Ishikawa (cell line): ENCODE measurements around the gene MYO19.

Experiments used
- CEBPB ChIP-seq: IDR thresholded peaks from 2 replicates; pipeline ENCODE4 v1.6.1; 2012
- CREB1 ChIP-seq: IDR thresholded peaks from 2 replicates; pipeline ENCODE4 v1.6.1; 2012; ENCODE audit warnings: low read depth
- EGR1 ChIP-seq: IDR thresholded peaks from 2 replicates; pipeline ENCODE4 v1.6.1; 2012
- EP300 ChIP-seq: IDR thresholded peaks from 2 replicates; pipeline ENCODE4 v1.6.1; 2012; ENCODE audit warnings: borderline replicate concordance
- FOXM1 ChIP-seq: IDR thresholded peaks from 2 replicates; pipeline ENCODE4 v1.6.1; 2012; ENCODE audit warnings: low read depth, borderline replicate concordance
- NFIC ChIP-seq: IDR thresholded peaks from 2 replicates; pipeline ENCODE4 v1.6.1; 2012
- RAD21 ChIP-seq: IDR thresholded peaks from 2 replicates; pipeline ENCODE4 v1.6.1; 2012; ENCODE audit warnings: low read depth
- TAF1 ChIP-seq: IDR thresholded peaks from 2 replicates; pipeline ENCODE4 v1.6.1; 2012; ENCODE audit warnings: low read depth, mild to moderate bottlenecking
- TCF12 ChIP-seq: IDR thresholded peaks from 2 replicates; pipeline ENCODE4 v1.6.1; 2012; ENCODE audit warnings: low read depth
- TEAD4 ChIP-seq: IDR thresholded peaks from 2 replicates; pipeline ENCODE4 v1.6.1; 2012
- YY1 ChIP-seq: IDR thresholded peaks from 2 replicates; pipeline ENCODE4 v1.6.1; 2012; ENCODE audit warnings: low read depth
- ZBTB7A ChIP-seq: IDR thresholded peaks from 2 replicates; pipeline ENCODE4 v1.6.1; 2012; ENCODE audit warnings: low read depth
- TF ChIP-seq, protein P1 (sequence below): IDR thresholded peaks from 2 replicates; pipeline ENCODE4 v1.6.1; 2012; ENCODE audit warnings: low read depth, mild to moderate bottlenecking
- TF ChIP-seq, protein P2 (sequence below): IDR thresholded peaks from 2 replicates; pipeline ENCODE4 v1.6.1; 2012
- TF ChIP-seq, protein P3 (sequence below): IDR thresholded peaks from 2 replicates; pipeline ENCODE4 v1.6.1; 2012

The MYO19 gene

DNA sequence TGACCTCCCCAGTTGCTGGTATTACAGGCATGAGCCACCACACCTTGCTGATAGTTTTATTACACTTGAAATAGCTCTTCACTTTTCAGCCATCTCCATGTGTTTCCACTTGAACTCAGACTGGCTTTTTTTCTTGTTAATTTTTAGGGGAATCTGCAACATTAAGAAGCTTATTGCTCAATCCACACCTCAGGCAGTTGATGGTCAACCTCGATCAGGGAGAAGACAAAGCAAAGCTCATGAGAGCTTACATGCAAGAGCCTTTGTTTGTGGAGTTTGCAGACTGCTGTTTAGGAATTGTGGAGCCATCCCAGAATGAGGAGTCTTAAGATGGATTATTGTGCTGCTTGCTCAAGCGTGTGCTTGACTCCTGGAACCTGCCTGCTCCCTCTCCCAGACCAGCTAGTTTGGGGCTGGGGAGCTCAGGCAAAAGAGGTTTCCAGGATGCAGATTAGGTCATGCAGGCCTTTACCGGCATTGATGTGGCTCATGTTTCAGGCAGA lies 39.5 kb downstream of the MYO19 start:
- no peak for TF ChIP-seq EP300
- TF ChIP-seq EGR1, result no peak
- no peak for TF ChIP-seq TAF1
- no peak for TF ChIP-seq FOXM1
- no peak for TF ChIP-seq TEAD4
- TF ChIP-seq, protein P1, sequence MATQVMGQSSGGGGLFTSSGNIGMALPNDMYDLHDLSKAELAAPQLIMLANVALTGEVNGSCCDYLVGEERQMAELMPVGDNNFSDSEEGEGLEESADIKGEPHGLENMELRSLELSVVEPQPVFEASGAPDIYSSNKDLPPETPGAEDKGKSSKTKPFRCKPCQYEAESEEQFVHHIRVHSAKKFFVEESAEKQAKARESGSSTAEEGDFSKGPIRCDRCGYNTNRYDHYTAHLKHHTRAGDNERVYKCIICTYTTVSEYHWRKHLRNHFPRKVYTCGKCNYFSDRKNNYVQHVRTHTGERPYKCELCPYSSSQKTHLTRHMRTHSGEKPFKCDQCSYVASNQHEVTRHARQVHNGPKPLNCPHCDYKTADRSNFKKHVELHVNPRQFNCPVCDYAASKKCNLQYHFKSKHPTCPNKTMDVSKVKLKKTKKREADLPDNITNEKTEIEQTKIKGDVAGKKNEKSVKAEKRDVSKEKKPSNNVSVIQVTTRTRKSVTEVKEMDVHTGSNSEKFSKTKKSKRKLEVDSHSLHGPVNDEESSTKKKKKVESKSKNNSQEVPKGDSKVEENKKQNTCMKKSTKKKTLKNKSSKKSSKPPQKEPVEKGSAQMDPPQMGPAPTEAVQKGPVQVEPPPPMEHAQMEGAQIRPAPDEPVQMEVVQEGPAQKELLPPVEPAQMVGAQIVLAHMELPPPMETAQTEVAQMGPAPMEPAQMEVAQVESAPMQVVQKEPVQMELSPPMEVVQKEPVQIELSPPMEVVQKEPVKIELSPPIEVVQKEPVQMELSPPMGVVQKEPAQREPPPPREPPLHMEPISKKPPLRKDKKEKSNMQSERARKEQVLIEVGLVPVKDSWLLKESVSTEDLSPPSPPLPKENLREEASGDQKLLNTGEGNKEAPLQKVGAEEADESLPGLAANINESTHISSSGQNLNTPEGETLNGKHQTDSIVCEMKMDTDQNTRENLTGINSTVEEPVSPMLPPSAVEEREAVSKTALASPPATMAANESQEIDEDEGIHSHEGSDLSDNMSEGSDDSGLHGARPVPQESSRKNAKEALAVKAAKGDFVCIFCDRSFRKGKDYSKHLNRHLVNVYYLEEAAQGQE, result no peak
- TF ChIP-seq YY1, result no peak
- TF ChIP-seq RAD21, result no peak
- no peak for TF ChIP-seq TCF12
- TF ChIP-seq, protein P2, sequence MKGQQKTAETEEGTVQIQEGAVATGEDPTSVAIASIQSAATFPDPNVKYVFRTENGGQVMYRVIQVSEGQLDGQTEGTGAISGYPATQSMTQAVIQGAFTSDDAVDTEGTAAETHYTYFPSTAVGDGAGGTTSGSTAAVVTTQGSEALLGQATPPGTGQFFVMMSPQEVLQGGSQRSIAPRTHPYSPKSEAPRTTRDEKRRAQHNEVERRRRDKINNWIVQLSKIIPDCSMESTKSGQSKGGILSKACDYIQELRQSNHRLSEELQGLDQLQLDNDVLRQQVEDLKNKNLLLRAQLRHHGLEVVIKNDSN, result no peak
- no peak for TF ChIP-seq CREB1
- TF ChIP-seq ZBTB7A, result no peak
- TF ChIP-seq CEBPB, result no peak
- TF ChIP-seq, protein P3, sequence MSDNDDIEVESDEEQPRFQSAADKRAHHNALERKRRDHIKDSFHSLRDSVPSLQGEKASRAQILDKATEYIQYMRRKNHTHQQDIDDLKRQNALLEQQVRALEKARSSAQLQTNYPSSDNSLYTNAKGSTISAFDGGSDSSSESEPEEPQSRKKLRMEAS, result no peak
- TF ChIP-seq NFIC, result no peak

DNA sequence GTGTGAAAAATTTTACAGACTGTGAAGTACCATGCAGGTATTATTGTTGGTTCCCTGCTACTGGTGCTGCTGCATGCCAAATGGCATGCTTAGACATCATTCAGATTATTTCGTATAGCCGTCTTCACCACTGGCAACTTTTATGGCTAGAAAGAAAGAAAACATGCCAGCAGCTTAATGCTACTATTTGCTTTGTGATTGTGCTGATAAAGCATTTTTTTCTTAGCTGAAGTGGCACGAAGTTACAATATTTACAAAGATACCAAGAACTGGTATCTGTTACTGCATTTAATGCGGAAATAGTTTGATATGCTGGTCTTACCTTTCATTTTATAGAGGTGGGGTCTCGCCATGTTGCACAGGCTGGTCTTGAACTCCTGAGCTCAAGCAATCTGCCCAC lies 40.0 kb downstream of the MYO19 start:
- TF ChIP-seq YY1 (no peak), TCF12 (no peak), TEAD4 (no peak), EGR1 (no peak), EP300 (no peak), RAD21 (no peak), TAF1 (no peak), FOXM1 (no peak), ZBTB7A (no peak), CEBPB (no peak), CREB1 (no peak), NFIC (no peak)
- TF ChIP-seq, protein P3, result no peak
- TF ChIP-seq, protein P1, result no peak
- TF ChIP-seq, protein P2, result no peak

DNA sequence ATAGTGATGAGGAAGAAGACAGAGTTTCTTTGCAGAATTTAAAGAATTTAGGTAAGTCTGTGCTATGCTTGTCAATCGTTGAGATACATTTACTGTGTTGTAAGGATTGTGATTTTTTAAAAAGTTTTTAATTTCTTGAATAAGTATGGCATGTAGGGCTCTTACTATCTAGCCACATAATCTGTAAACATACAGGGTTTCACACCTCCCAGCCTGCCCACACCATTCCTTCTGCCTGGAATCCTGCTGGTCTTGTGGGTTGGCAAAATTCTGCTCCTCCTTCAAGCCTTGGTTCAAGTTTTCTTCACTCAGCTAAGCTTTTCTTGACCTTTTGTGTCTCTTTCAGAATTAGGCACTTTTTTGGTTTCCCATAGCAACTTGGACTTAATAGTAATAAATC lies 40.7 kb downstream of the MYO19 start:
- TF ChIP-seq YY1 (no peak), EGR1 (no peak), FOXM1 (no peak), TCF12 (no peak), TEAD4 (no peak), RAD21 (no peak), TAF1 (no peak), EP300 (no peak)
- TF ChIP-seq, protein P2, result no peak
- TF ChIP-seq, protein P3, result no peak
- TF ChIP-seq, protein P1, result no peak
